ENCODE results near the gene PTN.
"Not testable (repeated sequence)": the region's sequence is repeated elsewhere in the genome, so short reads cannot be mapped to it uniquely, and the experiment has no call there.

GRCh38 chr7:137268001-137268865, 75.3 kb downstream of the PTN start:
- TF ChIP-seq CTCF, POLR2A, POLR2AphosphoS5 (IDR thresholded peaks at IDR 0.05): not testable (repeated sequence)

All from breast epithelium (tissue), 3 donors.